ENCODE data around the gene APBA1. TPM values are rescaled to one million over a fixed set of nuclear protein-coding genes. Genes with fewer than 3 reads are reported as not detected.

The APBA1 gene
- total RNA-seq, 8 experiments from 2014 or later, result 0.73 to 30.5 (median 15.7) TPM

GRCh38 chr9:69675563-69675962 is 3.4 kb upstream of the APBA1 start:
- no peak overlapping the region for H3K4me3 ChIP-seq
- ATAC-seq (replicated peaks in 6 of 8), result no peak
- in situ Hi-C loops (cut with MboI; ENCODE audit: low pct_unique_long_range_greater_than_20kb in 2 of 9, low sequenced_read_pairs in 9 of 9, unreplicated experiment in 9 of 9), result loop anchor here in 2 of 9 experiments (25.0 kb wide), 2 partner anchors 88 to 187 kb away; no protein-coding TSS in a partner anchor
- WGBS, 10 experiments, result 58 to 100% (median 95%) methylated on average over 1 to 3 of the region's 3 CpGs; no CpG with 5 or more reads in 2 of the 10 experiments
- peaks cover 2 to 4% of the 10 kb centered on the region in 2 donors for H3K4me1 ChIP-seq (replicated peaks in 1 of 2)
- H3K27ac ChIP-seq, result no peak overlapping the region

DNA sequence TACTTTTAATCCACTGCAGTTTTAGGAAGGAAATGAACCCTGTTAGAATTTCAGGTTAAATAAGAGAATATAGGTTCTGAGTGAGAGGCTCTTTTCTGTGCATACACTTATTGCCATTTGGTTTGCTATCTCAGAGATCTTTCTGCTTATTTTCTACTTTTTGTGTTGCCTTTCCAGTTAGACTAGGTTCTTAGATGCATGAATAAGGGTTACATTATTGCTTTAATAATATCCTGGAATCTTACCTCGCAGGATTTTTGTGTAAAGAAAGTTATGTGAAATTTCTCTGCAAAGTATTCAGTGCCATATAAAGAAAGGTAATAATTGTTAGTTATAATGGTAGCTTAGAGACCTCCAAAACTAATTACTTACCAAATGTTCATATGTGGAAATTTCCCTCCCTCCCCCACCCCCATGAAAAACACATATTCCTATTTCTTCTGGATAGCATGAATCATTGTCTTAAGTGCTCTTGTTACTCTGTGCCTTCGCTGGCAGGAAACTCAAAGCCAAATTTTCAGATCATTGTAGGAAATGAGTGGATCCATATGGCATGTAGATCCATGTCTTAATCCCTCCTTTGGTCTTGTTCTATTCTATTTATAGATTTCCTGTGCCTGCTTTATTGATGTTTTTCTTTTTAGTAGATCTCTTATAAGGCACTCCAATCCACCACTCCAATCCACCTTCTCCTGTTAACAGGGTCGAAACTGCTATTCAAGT is 2.7 kb upstream of the APBA1 start:
- in situ Hi-C loops (cut with MboI; ENCODE audit: low pct_unique_long_range_greater_than_20kb in 2 of 9, low sequenced_read_pairs in 9 of 9, unreplicated experiment in 9 of 9), result loop anchor here in 2 of 9 experiments (25.0 kb wide), 2 partner anchors 88 to 187 kb away; no protein-coding TSS in a partner anchor
- no peak overlapping the region for H3K4me3 ChIP-seq
- H3K27ac ChIP-seq, result no peak overlapping the region
- 0 to 100% (median 70%) methylated on average over 1 to 3 of the region's 3 CpGs; no CpG with 5 or more reads in 2 of the 10 experiments for WGBS, 10 experiments
- ATAC-seq (replicated peaks in 6 of 8), result no peak
- H3K4me1 ChIP-seq (replicated peaks in 1 of 2), result peaks cover 4 to 6% of the 10 kb centered on the region in 2 donors

- Histone ChIP-seq H3K4me3 (no peak overlapping the region), H3K4me1 (replicated peaks in 1 of 2) (peaks cover 4 to 8% of the 10 kb centered on the region in 2 donors), H3K27ac (no peak overlapping the region)
- ATAC-seq (replicated peaks in 6 of 8), result no peak
- in situ Hi-C loops (cut with MboI; ENCODE audit: low pct_unique_long_range_greater_than_20kb in 2 of 9, low sequenced_read_pairs in 9 of 9, unreplicated experiment in 9 of 9), result no loop called here
- WGBS, 10 experiments, result 77 to 100% (median 94%) methylated on average over 1 to 8 of the region's 11 CpGs
Measured at GRCh38 chr9:69674112-69674685, 2.0 kb upstream of the APBA1 start.

GRCh38 chr9:69673311-69673640 is 1.1 kb upstream of the APBA1 start:
- H3K4me3 ChIP-seq, result peak overlapping the region; percentile 70 to 92 (median 77)
- ATAC-seq (replicated peaks in 6 of 8), result no peak
- in situ Hi-C loops (cut with MboI; ENCODE audit: low pct_unique_long_range_greater_than_20kb in 2 of 9, low sequenced_read_pairs in 9 of 9, unreplicated experiment in 9 of 9), result no loop called here
- peak overlapping the region; percentile 83 to 93 for H3K27ac ChIP-seq
- 19 to 56% (median 29%) methylated on average over 2 to 5 of the region's 6 CpGs; no CpG with 5 or more reads in 3 of the 10 experiments for WGBS, 10 experiments
- H3K4me1 ChIP-seq (replicated peaks in 1 of 2), result peaks cover 4 to 8% of the 10 kb centered on the region in 2 donors

GRCh38 chr9:69672596-69673310 is 582 bp upstream of the APBA1 start:
- peak overlapping the region; percentile 70 to 92 (median 77) for H3K4me3 ChIP-seq
- ATAC-seq (replicated peaks in 6 of 8), result peak; percentile 74 to 86 (median 78)
- H3K27ac ChIP-seq, result peak overlapping the region; percentile 83 to 93
- in situ Hi-C loops (cut with MboI; ENCODE audit: low pct_unique_long_range_greater_than_20kb in 2 of 9, low sequenced_read_pairs in 9 of 9, unreplicated experiment in 9 of 9), result no loop called here
- peaks cover 4 to 8% of the 10 kb centered on the region in 2 donors for H3K4me1 ChIP-seq (replicated peaks in 1 of 2)
- WGBS, 10 experiments, result 0 to 1% (median 0%) methylated on average over 2 to 21 of the region's 60 CpGs; no CpG with 5 or more reads in 7 of the 10 experiments

- H3K27ac ChIP-seq, result peak overlapping the region; percentile 83 to 93
- in situ Hi-C loops (cut with MboI; ENCODE audit: low pct_unique_long_range_greater_than_20kb in 2 of 9, low sequenced_read_pairs in 9 of 9, unreplicated experiment in 9 of 9), result no loop called here
- WGBS, 10 experiments, result 20 to 80% (median 52%) methylated on average over 2 to 11 of the region's 15 CpGs; no CpG with 5 or more reads in 2 of the 10 experiments
Measured at GRCh38 chr9:69671311-69671878, 776 bp downstream of the APBA1 start.

DNA sequence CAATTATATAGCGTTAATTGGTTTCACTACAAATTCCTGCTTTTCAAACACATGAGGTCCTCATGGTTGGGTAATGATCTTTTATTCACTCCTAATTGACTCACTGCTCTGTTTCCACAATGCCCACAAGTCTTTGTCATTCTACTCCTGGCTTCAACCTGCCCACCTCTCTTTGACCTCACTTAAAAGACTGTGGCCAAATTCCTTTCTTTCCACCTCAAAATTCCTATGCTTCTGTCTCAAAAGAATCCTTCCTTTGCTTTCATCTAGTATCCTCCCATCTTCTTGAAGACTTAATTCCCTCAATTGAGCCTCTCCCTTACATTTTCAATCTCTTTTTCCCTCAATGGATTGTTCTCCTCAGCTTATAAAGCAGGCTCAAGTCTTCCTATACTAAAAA is 4.9 kb downstream of the APBA1 start:
- H3K4me3 ChIP-seq, result no peak overlapping the region
- peaks cover 4 to 6% of the 10 kb centered on the region in 2 donors for H3K4me1 ChIP-seq (replicated peaks in 1 of 2)
- no peak overlapping the region for H3K27ac ChIP-seq
- WGBS, 10 experiments, result 80 to 100% (median 89%) methylated on average over 1 of the region's 1 CpG
- in situ Hi-C loops (cut with MboI; ENCODE audit: low pct_unique_long_range_greater_than_20kb in 2 of 9, low sequenced_read_pairs in 9 of 9, unreplicated experiment in 9 of 9), result no loop called here
- ATAC-seq (replicated peaks in 6 of 8), result no peak

More at GRCh38 chr9:69671311-69671878, 776 bp downstream of the APBA1 start:
- peaks cover 4 to 8% of the 10 kb centered on the region in 2 donors for H3K4me1 ChIP-seq (replicated peaks in 1 of 2)
- peak in 4 of 8 experiments; percentile 0 to 4 (median 2) for ATAC-seq (replicated peaks in 6 of 8)
- peak overlapping the region; percentile 70 to 92 (median 77) for H3K4me3 ChIP-seq

- 33 to 100% (median 70%) methylated on average over 1 to 2 of the region's 2 CpGs; no CpG with 5 or more reads in 2 of the 10 experiments for WGBS, 10 experiments
- peaks cover 0 to 4% of the 10 kb centered on the region in 2 donors for H3K4me1 ChIP-seq (replicated peaks in 1 of 2)
- H3K27ac ChIP-seq, result no peak overlapping the region
- in situ Hi-C loops (cut with MboI; ENCODE audit: low pct_unique_long_range_greater_than_20kb in 2 of 9, low sequenced_read_pairs in 9 of 9, unreplicated experiment in 9 of 9), result no loop called here
- ATAC-seq (replicated peaks in 6 of 8), result no peak
- no peak overlapping the region for H3K4me3 ChIP-seq
Measured at GRCh38 chr9:69660304-69660703, 11.9 kb downstream of the APBA1 start.

- no peak overlapping the region for H3K27ac ChIP-seq
- peak in 4 of 8 experiments; percentile 38 to 79 (median 64) for ATAC-seq (replicated peaks in 6 of 8)
- peaks cover 0 to 4% of the 10 kb centered on the region in 2 donors for H3K4me1 ChIP-seq (replicated peaks in 1 of 2)
- WGBS, 10 experiments, result 28 to 71% (median 54%) methylated on average over 1 to 2 of the region's 3 CpGs; no CpG with 5 or more reads in 2 of the 10 experiments
- no peak overlapping the region for H3K4me3 ChIP-seq
- in situ Hi-C loops (cut with MboI; ENCODE audit: low pct_unique_long_range_greater_than_20kb in 2 of 9, low sequenced_read_pairs in 9 of 9, unreplicated experiment in 9 of 9), result no loop called here
Measured at GRCh38 chr9:69658987-69659675, 13.0 kb downstream of the APBA1 start.

- ATAC-seq (replicated peaks in 6 of 8), result peak in 1 of 8 experiments; percentile 59
- H3K4me3 ChIP-seq, result no peak overlapping the region
- peaks cover 0 to 4% of the 10 kb centered on the region in 2 donors for H3K4me1 ChIP-seq (replicated peaks in 1 of 2)
- in situ Hi-C loops (cut with MboI; ENCODE audit: low pct_unique_long_range_greater_than_20kb in 2 of 9, low sequenced_read_pairs in 9 of 9, unreplicated experiment in 9 of 9), result no loop called here
- no peak overlapping the region for H3K27ac ChIP-seq
Measured at GRCh38 chr9:69657269-69657668, 14.9 kb downstream of the APBA1 start.

- no peak for ATAC-seq (replicated peaks in 6 of 8)
- in situ Hi-C loops (cut with MboI; ENCODE audit: low pct_unique_long_range_greater_than_20kb in 2 of 9, low sequenced_read_pairs in 9 of 9, unreplicated experiment in 9 of 9), result no loop called here
- no peaks in the 10 kb centered on the region for H3K4me1 ChIP-seq (replicated peaks in 1 of 2)
- no peak overlapping the region for H3K4me3 ChIP-seq
- whole genome bisulfite sequencing, 10 experiments, result 54 to 100% (median 92%) methylated on average over 1 to 2 of the region's 2 CpGs; no CpG with 5 or more reads in 1 of the 10 experiments
- no peak overlapping the region for H3K27ac ChIP-seq
Measured at GRCh38 chr9:69655065-69655464, 17.1 kb downstream of the APBA1 start.

- no peak overlapping the region for H3K27ac ChIP-seq
- WGBS, 10 experiments, result 14 to 100% (median 71%) methylated on average over 1 of the region's 1 CpG; no CpG with 5 or more reads in 2 of the 10 experiments
- H3K4me1 ChIP-seq (replicated peaks in 1 of 2), result no peaks in the 10 kb centered on the region
- no peak overlapping the region for H3K4me3 ChIP-seq
- no peak for ATAC-seq (replicated peaks in 6 of 8)
- in situ Hi-C loops (cut with MboI; ENCODE audit: low pct_unique_long_range_greater_than_20kb in 2 of 9, low sequenced_read_pairs in 9 of 9, unreplicated experiment in 9 of 9), result no loop called here
Measured at GRCh38 chr9:69653261-69653660, 18.9 kb downstream of the APBA1 start.

Data from motor neuron (in vitro differentiated cells).